NCI-H128 (cell line): Measurements from ENCODE around the gene CMTM7.

ENCODE experiments used
- DNase-seq: peaks from one replicate; lab custom pipeline; 2025; ENCODE audit not compliant: unreplicated experiment; lab: John Stamatoyannopoulos, UW

The CMTM7 gene

DNA sequence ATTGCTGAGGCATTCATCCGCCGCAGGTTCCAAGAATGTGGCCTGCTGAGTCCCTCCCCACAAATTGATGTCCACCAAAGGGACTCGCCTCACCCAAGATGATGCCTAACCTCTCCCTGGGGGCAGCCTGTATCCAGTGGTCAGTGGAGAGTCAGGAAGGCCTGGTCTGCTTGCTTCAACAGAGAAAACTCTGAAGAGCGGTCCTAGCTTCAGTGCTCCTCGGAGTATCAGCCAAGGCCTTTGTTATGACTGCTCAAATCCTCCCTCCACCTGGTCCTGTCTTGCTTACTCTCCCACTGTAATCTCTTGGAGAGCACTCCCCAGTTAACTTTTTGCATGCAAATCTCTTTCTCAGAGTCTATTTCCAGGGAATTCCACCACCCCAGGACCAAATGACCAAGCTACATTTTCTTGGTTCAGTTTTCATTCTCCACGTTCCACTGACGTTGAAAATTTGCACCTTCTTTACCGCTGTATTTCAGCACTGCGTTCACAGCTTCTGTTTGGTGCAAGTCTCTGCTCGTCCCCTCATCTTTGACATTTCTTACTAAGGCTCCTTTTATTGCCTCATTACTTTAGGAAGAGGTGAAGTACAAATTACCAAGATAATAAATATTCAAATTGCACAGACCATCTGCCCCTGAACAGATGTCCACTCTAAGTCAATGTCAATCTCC is 22.3 kb downstream of the CMTM7 start:
- DNase-seq, result no peak

- no peak for DNase-seq
These were observed 23.0 kb downstream of the CMTM7 start for GRCh38 chr3:32414522-32415202.

DNA sequence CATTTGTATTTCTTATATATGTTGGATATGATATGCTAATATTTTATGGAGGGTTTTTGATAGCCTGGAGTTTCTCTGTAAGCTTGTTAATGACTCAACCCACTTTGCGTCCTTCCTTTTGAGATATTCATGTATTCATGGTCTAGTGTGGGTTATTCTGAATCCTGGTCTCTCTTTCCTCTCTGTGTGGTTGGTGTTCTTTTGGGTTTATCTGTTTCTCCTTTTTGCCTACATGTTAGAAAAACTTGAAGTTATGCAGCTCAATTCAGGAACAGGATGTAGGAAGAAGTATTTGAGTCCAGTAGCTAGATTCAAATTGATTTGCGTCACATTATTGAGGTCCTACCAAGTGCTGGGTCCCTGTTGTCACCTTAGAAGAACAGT is 28.1 kb downstream of the CMTM7 start:
- no peak for DNase-seq

DNA sequence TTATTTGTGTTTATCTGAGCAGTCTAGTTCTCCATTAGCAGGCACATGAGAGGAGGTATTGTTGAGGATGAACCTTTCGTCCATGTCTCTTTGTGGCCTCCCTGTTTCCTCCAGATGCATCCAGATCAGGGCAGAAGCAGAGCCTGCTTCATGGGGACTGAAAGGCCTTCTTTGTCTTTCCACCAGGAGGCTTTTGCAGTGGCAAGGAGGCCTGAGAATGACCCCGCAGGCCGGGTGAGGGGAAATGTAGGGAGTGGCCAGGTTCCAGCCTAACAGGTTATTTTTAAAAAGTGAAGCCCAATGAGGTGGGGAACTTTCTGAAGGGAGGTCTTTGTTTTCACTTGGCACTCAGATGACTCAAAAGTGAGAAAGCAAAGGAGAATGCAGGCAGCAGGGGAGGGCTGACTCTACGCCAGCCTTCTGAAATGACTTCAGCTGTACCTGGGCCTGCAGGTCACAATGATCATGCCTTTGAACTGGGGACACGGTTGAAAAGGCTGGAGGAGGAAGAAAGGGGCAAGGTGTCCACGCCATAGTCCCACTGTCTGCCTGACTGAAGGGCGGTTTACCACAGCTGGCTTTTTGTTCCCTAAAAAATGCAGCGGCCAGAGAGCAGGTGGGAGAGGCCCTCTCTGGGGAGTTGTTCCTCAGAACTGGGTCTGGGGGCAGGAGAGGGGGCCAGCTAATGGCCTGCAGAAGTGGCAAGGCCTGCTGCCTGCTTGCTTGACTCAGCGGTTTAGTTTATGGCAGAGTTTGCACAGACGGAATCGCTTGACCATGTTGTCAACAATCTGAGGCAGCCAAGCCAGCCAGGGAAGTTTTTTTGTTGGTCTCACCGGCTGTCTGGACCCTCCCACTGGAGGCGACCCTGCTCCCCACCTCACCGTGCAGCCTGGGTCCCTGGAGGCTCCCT is 28.7 kb downstream of the CMTM7 start:
- no peak for DNase-seq

GRCh38 chr3:32421185-32421584 is 29.5 kb downstream of the CMTM7 start:
- no peak for DNase-seq

DNA sequence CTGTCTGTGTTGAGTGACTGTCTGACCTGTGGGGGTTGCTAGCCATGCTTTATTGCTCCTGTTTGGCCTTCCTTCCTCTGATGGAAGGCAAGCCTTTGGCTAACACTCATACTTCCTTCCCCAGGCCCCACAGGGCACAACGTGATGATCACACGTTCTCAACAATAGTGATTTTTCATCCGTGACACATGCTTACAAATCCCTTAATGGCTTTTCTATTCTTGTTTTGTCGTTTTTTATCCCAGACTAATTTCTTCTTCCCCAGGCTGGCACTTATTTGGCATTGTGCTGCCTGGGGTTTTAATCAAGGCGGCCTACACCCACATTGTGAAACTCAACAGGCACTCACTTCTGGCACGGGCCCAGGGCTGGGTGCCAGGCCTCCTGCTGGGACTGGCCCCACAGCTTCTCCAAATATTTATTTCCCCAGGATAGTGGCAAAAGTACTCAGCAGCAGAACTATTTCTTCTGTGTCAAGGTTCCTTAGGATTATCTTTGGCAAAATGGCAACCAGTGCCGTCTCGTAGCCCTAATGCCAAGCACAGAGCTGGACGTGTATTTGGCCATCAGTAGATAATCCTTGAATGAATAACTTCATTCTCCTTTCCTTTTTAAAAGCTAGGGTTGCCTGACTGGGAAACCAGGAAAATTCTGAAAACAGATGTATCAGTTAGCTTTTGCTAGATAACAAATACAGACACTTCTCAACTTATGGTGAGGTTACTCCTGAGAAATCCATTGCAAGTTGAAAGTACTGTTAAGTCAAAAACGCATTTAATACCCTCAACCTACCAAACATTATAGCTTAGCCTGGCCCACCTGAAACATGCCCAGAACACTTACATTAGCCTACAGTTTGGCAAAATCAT is 30.6 kb downstream of the CMTM7 start:
- no peak for DNase-seq

- no peak for DNase-seq
These were observed 31.3 kb downstream of the CMTM7 start for GRCh38 chr3:32422943-32423342.

GRCh38 chr3:32423534-32423933 is 31.9 kb downstream of the CMTM7 start:
- DNase-seq, result no peak

DNA sequence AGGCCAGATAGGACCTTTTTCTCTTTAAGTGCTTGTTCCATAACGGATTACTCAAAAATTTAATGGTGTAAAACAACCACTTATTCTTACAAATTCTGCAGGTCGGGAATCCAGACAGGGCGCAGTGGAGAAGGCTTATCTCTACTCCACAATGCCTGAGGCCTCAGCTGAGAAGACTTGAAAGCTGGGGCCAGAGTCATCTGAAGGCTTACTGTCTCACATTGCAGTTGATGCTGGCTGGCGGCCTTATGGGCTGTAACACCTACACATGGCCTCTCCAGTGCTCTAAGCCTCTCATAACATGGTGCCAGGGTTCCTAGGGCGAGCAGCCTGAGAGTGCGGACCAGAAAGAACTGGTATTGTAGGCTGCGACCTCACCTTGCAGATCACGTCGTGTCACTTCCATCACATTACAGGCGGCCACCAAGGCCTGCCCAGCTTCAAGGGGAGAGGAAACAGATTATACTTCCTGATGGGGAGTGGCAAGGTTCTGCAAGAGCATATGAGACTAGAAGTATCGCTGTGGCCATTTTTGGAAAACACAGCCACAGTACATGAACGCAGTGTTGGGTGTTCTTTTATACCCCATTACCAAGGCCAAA is 32.4 kb downstream of the CMTM7 start:
- no peak for DNase-seq

- DNase-seq, result no peak
These were observed 33.1 kb downstream of the CMTM7 start for GRCh38 chr3:32424581-32425250.

DNA sequence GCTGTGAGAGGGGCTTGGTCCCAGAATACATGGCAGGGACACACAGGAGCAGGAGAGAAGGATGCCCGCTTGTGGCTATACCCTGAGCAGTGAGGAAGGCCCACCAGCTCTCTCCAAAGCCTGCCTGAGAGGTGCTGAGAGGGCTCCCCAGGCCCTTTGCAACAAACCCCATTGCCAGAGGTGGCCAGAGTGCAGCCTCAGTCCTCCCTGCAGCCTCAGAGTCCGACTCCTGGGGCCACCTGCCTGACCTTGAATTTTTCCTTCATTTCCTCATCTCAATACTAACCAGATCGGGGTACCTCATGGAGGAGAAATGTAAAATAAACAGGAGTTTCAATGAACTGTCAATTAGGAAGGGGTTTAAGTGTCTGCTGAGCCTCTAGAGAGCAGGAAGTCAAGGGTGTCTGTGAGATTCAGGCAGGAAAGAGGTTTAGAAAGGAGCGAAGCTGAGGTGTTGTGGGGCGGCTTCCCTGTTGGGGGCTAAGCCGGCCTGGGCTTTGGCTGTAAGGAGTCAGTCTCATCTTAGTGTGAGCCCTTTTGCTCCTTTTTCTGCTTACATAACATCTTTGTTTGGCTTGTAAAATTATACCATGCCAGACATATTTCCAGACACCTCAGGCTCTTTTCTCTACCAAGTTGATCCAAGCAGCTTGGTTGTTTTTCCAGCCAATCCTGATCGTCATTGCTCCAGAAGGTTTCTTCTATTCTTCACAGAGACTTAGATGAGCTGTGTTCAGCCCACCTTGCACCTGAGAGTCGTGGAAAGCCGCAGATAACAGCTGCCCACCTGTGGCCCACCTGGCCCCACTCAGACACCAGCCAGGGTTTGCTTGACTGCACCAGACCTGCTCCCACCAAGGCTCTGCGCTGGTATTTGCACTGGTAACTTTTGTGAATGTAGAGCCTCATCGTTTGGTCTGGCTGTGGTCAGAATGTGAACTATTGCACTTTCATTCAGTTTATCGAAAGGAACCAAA is 36.7 kb downstream of the CMTM7 start:
- no peak for DNase-seq

- no peak for DNase-seq
These were observed 39.2 kb downstream of the CMTM7 start for GRCh38 chr3:32430900-32431299.

GRCh38 chr3:32431481-32431880 is 39.8 kb downstream of the CMTM7 start:
- no peak for DNase-seq

DNA sequence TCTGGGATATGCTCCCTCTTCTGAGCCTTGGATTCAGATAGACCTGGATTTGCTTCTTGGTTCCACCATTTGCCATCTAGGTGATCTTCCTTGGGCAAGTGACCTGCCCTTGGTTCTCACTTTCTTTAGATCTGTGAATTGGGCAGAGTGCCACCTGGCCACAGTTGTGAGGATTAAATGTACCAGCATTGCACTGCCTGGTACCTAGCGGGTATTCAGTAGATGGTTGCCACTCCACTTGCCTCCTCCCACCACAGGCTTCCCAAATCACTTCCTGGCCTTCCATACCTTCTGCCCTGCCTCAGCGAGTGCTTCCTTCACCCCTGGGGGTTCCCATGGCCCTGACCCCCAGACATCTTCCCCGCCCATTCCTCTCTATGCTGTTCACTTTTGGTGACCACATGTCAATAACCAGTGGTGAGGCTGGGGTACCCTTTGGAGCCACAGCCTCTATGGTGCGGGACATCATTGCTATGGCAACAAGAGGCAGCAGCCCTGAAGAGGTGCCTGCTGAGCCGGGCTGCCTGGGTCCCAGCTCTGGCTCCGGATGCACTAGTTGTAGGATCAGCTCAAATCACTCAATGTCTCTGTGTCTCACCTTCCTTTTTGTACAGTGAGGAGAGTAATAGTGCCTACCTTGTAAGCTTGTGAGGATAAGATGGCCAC is 40.5 kb downstream of the CMTM7 start:
- DNase-seq, result no peak

DNA sequence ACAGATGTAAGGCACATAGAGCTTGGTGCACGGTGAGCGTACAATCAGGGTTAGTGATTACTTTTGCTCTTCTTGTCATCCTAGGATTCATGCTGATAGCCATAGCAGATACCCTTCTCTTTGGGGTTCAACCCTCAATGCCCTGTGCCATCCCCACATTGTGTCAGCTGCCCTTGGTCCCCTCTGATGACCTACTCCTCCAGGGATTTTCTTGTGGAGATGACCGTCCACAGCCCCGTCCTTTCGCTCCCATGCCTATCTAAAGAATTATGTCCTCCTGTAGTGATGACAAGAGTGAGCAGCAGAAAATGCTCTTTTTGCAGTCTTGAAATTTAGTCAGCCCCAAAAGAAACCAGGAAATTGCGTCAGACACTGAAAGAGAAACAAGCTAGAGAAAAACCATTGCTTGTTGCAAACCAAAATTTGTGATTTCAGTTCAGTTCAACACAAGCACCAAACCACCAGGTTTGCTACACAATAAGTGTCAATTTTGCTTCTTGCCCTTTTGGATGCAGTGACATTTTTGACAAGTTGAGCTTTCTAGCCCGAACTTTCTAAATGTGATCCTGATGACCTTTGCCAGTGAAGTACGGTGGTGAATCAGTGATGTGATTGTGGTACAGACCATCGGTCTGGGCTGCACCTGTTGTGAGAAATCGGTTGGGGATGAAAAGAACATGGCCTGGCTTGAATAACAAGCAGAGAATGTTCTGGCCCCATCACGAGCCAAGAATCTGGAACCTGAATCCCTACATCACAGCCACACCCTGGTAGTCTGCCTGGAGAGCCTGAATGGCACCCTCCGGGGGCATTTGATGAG is 41.3 kb downstream of the CMTM7 start:
- DNase-seq, result no peak

- no peak for DNase-seq
These were observed 42.6 kb downstream of the CMTM7 start for GRCh38 chr3:32434206-32434605.
